Measurements from ENCODE around the gene BANK1.

DNA sequence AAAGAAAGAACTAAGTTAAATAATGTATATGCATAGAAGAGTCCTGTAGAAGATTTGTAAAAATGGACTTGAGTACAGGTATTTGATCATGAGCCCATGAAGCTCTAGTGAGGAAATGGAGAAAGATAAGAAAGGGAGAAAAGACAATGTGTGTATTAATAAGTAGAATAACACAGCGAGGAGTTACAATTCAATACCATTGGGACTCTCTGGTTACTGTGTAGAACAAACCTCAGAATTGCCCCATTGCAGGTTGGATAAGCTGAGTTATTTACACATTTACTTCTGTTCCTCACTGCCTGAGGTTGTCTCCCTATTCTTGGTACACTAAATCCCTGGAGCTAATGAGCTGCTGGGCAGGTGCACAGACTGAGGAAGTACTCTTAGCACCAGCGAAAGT is 33.3 kb downstream of the BANK1 start:
- TF ChIP-seq, protein P1, sequence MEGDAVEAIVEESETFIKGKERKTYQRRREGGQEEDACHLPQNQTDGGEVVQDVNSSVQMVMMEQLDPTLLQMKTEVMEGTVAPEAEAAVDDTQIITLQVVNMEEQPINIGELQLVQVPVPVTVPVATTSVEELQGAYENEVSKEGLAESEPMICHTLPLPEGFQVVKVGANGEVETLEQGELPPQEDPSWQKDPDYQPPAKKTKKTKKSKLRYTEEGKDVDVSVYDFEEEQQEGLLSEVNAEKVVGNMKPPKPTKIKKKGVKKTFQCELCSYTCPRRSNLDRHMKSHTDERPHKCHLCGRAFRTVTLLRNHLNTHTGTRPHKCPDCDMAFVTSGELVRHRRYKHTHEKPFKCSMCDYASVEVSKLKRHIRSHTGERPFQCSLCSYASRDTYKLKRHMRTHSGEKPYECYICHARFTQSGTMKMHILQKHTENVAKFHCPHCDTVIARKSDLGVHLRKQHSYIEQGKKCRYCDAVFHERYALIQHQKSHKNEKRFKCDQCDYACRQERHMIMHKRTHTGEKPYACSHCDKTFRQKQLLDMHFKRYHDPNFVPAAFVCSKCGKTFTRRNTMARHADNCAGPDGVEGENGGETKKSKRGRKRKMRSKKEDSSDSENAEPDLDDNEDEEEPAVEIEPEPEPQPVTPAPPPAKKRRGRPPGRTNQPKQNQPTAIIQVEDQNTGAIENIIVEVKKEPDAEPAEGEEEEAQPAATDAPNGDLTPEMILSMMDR (IDR thresholded peaks at IDR 0.05; ENCODE audit: insufficient read depth, low read length), result no peak
- TF ChIP-seq POLR2AphosphoS5 (IDR thresholded peaks at IDR 0.05; ENCODE audit: low read depth), result no peak
- TF ChIP-seq, protein P2, sequence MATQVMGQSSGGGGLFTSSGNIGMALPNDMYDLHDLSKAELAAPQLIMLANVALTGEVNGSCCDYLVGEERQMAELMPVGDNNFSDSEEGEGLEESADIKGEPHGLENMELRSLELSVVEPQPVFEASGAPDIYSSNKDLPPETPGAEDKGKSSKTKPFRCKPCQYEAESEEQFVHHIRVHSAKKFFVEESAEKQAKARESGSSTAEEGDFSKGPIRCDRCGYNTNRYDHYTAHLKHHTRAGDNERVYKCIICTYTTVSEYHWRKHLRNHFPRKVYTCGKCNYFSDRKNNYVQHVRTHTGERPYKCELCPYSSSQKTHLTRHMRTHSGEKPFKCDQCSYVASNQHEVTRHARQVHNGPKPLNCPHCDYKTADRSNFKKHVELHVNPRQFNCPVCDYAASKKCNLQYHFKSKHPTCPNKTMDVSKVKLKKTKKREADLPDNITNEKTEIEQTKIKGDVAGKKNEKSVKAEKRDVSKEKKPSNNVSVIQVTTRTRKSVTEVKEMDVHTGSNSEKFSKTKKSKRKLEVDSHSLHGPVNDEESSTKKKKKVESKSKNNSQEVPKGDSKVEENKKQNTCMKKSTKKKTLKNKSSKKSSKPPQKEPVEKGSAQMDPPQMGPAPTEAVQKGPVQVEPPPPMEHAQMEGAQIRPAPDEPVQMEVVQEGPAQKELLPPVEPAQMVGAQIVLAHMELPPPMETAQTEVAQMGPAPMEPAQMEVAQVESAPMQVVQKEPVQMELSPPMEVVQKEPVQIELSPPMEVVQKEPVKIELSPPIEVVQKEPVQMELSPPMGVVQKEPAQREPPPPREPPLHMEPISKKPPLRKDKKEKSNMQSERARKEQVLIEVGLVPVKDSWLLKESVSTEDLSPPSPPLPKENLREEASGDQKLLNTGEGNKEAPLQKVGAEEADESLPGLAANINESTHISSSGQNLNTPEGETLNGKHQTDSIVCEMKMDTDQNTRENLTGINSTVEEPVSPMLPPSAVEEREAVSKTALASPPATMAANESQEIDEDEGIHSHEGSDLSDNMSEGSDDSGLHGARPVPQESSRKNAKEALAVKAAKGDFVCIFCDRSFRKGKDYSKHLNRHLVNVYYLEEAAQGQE (IDR thresholded peaks at IDR 0.05; ENCODE audit: insufficient replicate concordance, low read depth), result no peak

Data from HL-60 (cell line).